HG03457 (cell line): Measurements from ENCODE around the gene ORAI3.

Experiments
- ATAC-seq: cut with Tn5 transposase; IDR thresholded peaks from one replicate; pipeline ENCODE4 v1.9.1; 2021; ENCODE audit warnings: moderate number of reproducible peaks; ENCODE audit not compliant: unreplicated experiment

Gene ORAI3

DNA sequence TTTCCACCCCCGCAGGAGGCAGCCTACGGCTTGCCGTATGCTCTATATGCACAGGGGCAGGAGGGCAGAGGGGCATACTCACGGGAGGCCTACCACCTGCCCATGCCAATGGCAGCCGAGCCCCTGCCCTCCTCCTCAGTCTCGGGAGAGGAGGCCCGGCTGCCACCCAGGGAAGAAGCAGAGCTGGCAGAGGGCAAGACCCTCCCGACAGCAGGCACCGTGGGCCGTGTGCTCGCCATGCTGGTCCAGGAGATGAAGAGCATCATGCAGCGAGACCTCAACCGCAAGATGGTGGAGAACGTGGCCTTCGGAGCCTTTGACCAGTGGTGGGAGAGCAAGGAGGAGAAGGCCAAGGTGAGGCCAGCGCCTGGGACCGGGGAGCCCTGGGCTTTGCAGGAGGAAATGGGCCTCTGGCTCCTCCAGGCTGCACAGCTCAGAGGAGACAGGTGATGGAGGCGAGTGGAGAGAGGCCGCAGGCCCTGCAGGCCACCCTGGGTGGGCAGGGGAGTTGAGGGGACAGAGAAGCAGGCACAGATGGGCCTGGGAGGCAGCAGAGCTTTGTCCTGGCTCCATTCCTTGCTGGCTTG is 17.3 kb downstream of the ORAI3 start:
- no peak for ATAC-seq

DNA sequence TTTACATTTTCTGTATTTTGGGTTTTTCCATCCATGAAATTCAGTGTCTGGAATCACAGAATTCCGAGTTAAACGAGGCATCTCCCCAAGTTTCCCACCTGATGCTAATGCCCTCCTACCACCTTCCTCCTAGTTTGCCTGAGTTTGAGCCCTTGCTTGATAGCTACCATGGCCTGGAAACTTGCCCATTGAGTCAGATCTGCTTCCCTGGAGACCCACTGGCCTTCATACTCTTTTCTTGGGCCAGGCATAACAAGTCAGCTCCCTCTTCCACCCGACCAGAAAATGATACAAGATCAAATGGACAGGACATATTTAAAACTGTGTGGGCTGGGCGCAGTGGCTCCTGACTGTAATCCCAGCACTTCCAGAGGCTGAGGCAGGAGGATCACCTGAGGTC is 18.9 kb downstream of the ORAI3 start:
- no peak for ATAC-seq

GRCh38 chr16:30969246-30969842 is 20.5 kb downstream of the ORAI3 start:
- ATAC-seq: no peak

- no peak for ATAC-seq
Observed at GRCh38 chr16:30971298-30971697, 22.4 kb downstream of the ORAI3 start.

GRCh38 chr16:30972872-30973271 is 24.0 kb downstream of the ORAI3 start:
- no peak for ATAC-seq

DNA sequence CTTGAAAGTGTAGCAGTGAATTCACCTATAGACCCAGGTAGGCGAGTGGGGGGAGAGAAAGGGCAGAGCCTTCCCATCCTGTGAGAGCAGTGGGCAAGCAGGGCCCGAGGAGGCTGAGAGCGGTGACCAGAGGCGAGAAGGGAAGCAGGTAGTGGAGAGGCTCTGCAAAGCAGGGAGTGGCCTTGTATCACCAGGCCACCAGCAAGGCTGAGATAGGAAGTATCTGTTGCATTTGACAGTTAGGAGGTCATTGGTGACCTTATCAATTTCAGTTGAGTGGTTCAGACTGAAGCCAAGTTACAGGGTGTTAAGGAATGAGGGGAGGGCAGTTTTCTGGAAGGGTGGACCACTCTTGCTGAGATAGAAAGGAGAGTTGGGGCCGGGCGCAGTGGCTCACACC is 25.5 kb downstream of the ORAI3 start:
- no peak for ATAC-seq

- no peak for ATAC-seq
Observed at GRCh38 chr16:30976486-30976885, 27.6 kb downstream of the ORAI3 start.

- ATAC-seq: no peak
Observed at GRCh38 chr16:30977502-30977901, 28.6 kb downstream of the ORAI3 start.

GRCh38 chr16:30979170-30980022 is 30.5 kb downstream of the ORAI3 start:
- no peak for ATAC-seq

DNA sequence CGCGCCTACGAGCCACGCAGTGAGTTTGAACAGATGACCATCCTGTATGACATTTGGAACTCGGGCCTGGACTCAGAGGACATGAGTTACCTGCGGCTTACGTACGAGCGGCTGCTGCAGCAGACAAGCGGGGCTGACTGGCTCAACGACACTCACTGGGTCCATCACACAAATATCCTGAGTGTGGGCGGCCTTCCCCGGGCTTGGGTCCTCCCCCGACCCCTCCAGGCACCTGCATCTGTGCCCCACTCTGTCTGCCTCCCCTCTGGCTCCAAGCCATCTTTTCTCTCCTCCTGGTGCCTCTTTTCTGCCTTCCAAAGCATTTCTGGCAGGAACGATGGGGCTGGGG is 31.1 kb downstream of the ORAI3 start:
- no peak for ATAC-seq

- no peak for ATAC-seq
Observed at GRCh38 chr16:30980434-30980833, 31.6 kb downstream of the ORAI3 start.

GRCh38 chr16:30980959-30981358 is 32.1 kb downstream of the ORAI3 start:
- no peak for ATAC-seq

DNA sequence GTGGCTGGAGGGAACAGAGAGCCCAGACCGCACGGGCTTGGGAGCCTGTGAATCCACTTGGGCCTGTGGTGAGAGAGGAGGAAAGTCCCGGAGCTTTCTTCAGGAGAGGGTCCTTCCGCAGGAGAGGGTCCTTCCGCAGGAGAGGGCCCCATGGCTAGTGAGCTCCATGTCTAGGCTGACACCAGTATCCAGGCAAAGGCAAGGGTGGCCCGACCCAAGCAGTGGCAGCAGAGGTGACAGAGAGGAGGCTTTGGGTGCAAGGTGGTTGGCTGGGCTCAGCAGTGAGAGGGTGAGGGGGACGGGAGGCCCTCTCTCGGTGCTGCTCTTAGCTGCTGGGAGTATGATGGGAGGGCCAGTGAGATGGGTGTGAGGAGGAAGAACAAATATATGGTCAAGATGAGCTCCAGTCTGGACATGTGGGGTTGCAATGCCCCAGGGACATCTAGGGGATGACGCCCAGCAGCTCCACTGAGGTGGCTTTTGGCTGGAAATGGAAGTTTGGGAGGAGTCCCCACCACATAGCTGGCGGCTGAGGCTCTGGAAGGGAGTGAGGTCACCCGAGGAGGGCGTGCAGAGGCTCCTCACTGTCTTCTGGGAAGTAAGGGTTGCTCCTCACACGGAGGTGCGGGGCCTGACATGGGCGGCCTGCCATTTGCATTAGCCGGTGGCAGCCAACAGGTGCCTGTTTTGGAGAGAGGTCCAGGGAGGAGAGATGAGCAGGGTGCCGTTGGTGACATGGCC is 33.9 kb downstream of the ORAI3 start:
- no peak for ATAC-seq

- no peak for ATAC-seq
Observed at GRCh38 chr16:30983289-30983889, 34.5 kb downstream of the ORAI3 start.

DNA sequence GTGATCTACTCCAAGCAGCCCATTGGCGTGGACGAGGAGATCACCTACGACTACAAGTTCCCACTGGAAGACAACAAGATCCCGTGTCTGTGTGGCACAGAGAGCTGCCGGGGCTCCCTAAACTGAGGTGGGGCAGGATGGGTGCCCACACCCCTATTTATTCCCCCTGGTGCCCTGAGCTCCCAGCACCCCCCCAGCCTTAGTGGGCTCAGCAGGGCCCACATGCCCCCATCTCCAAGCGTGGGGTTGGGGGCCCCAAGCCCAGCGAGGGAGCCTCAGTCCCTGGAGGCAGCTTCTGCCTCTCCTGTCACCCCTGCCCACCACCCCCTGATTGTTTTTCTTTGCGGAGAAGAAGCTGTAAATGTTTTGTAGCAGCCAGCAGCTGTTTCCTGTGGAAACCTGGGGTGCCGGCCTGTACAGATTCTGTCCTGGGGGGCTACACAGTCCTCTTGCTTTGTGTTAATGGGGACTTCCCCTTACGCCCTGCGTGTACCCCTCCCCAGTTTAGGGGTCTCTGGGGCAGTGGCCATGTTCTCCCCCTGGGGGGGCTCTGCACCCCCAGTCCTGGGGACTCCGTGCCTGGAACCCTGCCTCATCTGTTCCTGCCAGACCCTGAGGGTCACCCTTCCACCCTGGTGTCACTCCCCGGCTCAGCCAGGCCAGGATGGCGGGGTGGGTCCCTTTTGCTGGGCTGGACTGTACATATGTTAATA is 35.2 kb downstream of the ORAI3 start:
- no peak for ATAC-seq

GRCh38 chr16:30984669-30985400 is 36.0 kb downstream of the ORAI3 start, which contains the start of gene HSD3B7:
Gene HSD3B7, plus strand, starts transcription at chr16:30985207. Its CDS starts 452 bp downstream, at chr16:30985659.
- no peak for ATAC-seq

DNA sequence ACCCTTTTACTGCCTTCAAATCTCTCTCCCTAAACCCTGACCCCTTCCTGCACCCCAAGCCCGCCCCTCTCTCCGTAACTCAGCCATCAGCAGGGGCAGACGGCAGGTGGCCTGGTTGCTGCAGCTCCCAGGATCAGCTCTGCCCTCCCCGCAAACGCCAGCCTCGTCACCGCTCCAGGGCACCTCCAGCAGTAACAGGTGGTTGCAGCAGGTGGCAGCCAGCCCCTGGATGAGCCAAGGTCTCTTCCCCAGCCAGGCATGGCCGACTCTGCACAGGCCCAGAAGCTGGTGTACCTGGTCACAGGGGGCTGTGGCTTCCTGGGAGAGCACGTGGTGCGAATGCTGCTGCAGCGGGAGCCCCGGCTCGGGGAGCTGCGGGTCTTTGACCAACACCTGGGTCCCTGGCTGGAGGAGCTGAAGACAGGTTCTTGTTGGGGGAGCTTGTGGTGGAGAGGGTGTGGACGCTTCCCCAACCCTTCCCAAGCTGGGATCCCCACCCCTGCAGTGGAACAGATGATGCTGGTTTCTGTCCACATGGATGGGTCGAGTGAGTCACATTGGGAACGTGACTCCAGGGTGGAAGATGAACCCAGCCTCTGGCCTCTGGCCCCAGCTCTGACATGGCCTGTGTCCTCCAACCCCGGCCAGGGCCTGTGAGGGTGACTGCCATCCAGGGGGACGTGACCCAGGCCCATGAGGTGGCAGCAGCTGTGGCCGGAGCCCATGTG is 36.7 kb downstream of the ORAI3 start:
- ATAC-seq: no peak

DNA sequence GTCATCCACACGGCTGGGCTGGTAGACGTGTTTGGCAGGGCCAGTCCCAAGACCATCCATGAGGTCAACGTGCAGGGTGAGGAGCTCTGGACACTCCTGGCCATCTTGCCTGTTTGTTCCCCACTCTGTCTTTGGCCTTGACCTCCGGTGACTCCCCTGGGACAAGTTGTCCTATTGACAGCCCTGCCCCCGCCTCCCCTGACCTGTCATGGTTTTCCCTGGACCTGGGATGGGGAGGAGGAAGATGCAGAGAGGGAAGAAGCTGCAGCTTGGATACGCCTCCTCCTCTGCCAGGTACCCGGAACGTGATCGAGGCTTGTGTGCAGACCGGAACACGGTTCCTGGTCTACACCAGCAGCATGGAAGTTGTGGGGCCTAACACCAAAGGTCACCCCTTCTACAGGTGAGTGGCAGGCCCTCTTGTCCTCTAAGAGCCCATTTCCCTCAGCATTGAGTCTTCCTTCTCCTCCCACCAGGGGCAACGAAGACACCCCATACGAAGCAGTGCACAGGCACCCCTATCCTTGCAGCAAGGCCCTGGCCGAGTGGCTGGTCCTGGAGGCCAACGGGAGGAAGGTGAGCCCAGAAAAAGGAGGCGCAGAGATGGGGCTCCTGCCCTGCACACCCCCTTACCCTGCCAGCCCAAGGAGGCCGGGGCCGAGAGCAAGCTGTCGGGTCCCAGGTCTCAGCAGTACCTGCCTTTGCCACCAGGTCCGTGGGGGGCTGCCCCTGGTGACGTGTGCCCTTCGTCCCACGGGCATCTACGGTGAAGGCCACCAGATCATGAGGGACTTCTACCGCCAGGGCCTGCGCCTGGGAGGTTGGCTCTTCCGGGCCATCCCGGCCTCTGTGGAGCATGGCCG is 37.5 kb downstream of the ORAI3 start:
- no peak for ATAC-seq
